HG02885 (cell line): ENCODE data around the gene METTL14.
A peak's percentile ranks its signal among the peaks of the same experiment; 100 is the strongest.
"Not testable (repeated sequence)": the region's sequence is repeated elsewhere in the genome, so short reads cannot be mapped to it uniquely, and the experiment has no call there.

Source experiments
- ATAC-seq: cut with Tn5 transposase; IDR thresholded peaks from one replicate; pipeline ENCODE4 v1.9.1; 2021; ENCODE audit warnings: mild to moderate bottlenecking; ENCODE audit not compliant: unreplicated experiment, poor library complexity

METTL14 gene

GRCh38 chr4:118684873-118685811 lies at the start of gene METTL14:
Gene METTL14, plus strand, starts transcription at chr4:118685392. Its CDS starts 143 bp downstream, at chr4:118685535.
- ATAC-seq: peak; percentile 99

GRCh38 chr4:118636126-118636525 lies 49.1 kb upstream of the METTL14 start:
- not testable (repeated sequence) for ATAC-seq

GRCh38 chr4:118664665-118665064 lies 20.5 kb upstream of the METTL14 start:
- not testable (repeated sequence) for ATAC-seq

- ATAC-seq: not testable (repeated sequence)
Measured at GRCh38 chr4:118669220-118669619, 16.0 kb upstream of the METTL14 start.

- not testable (repeated sequence) for ATAC-seq
Measured at GRCh38 chr4:118670968-118671367, 14.2 kb upstream of the METTL14 start.

- no peak for ATAC-seq
Measured at GRCh38 chr4:118676128-118676527, 9.1 kb upstream of the METTL14 start.

GRCh38 chr4:118680808-118681207 lies 4.4 kb upstream of the METTL14 start:
- no peak for ATAC-seq

- ATAC-seq: no peak
Measured at GRCh38 chr4:118682928-118683327, 2.3 kb upstream of the METTL14 start.

GRCh38 chr4:118683513-118683912 lies 1.7 kb upstream of the METTL14 start:
- ATAC-seq: no peak

- ATAC-seq: no peak
Measured at GRCh38 chr4:118703118-118703517, 17.9 kb downstream of the METTL14 start.

- ATAC-seq: no peak
Measured at GRCh38 chr4:118711052-118711451, 25.9 kb downstream of the METTL14 start.

- ATAC-seq: no peak
Measured at GRCh38 chr4:118712872-118713271, 27.7 kb downstream of the METTL14 start.

GRCh38 chr4:118714682-118715081 lies 29.5 kb downstream of the METTL14 start:
- ATAC-seq: no peak

GRCh38 chr4:118716304-118716703 lies 31.1 kb downstream of the METTL14 start:
- no peak for ATAC-seq

GRCh38 chr4:118718511-118719170 lies 33.4 kb downstream of the METTL14 start:
- no peak for ATAC-seq

GRCh38 chr4:118721752-118722151 lies 36.6 kb downstream of the METTL14 start:
- ATAC-seq: no peak

GRCh38 chr4:118723369-118723768 lies 38.2 kb downstream of the METTL14 start:
- no peak for ATAC-seq

GRCh38 chr4:118727360-118727759 lies 42.2 kb downstream of the METTL14 start:
- ATAC-seq: no peak

- ATAC-seq: no peak
Measured at GRCh38 chr4:118729287-118730286, 44.4 kb downstream of the METTL14 start.

- ATAC-seq: no peak
Measured at GRCh38 chr4:118730683-118731082, 45.5 kb downstream of the METTL14 start.
